ENCODE data around the gene LMNB1. TPM values are rescaled to one million over a fixed set of nuclear protein-coding genes. Genes with fewer than 3 reads are reported as not detected.
"Not testable (repeated sequence)": the region's sequence is repeated elsewhere in the genome, so short reads cannot be mapped to it uniquely, and the experiment has no call there.

Gene LMNB1
- 97.5 TPM for total RNA-seq

- DNase-seq (ENCODE audit: low read depth in 2 of 3, low spot score in 2 of 3) = peak; percentile 89 to 95 (median 94)
Measured at GRCh38 chr5:126776499-126777256, at the start of gene LMNB1. TSS of gene LMNB1 (plus strand) at chr5:126777136. CDS start at chr5:126777509, 373 bp downstream.

GRCh38 chr5:126732716-126733115 is 44.2 kb upstream of the LMNB1 start:
- no peak for DNase-seq (ENCODE audit: low read depth in 2 of 3, low spot score in 2 of 3)

GRCh38 chr5:126734573-126734972 is 42.4 kb upstream of the LMNB1 start:
- not testable (repeated sequence) for DNase-seq (ENCODE audit: low read depth in 2 of 3, low spot score in 2 of 3)

- no peak for DNase-seq (ENCODE audit: low read depth in 2 of 3, low spot score in 2 of 3)
Measured at GRCh38 chr5:126736141-126736540, 40.8 kb upstream of the LMNB1 start.

- no peak for DNase-seq (ENCODE audit: low read depth in 2 of 3, low spot score in 2 of 3)
Measured at GRCh38 chr5:126741361-126741760, 35.6 kb upstream of the LMNB1 start.

- DNase-seq (ENCODE audit: low read depth in 2 of 3, low spot score in 2 of 3) = no peak
Measured at GRCh38 chr5:126742425-126742824, 34.5 kb upstream of the LMNB1 start.

- no peak for DNase-seq (ENCODE audit: low read depth in 2 of 3, low spot score in 2 of 3)
Measured at GRCh38 chr5:126744836-126745235, 32.1 kb upstream of the LMNB1 start.

- DNase-seq (ENCODE audit: low read depth in 2 of 3, low spot score in 2 of 3) = no peak
Measured at GRCh38 chr5:126745259-126745992, 31.5 kb upstream of the LMNB1 start.

- DNase-seq (ENCODE audit: low read depth in 2 of 3, low spot score in 2 of 3) = no peak
Measured at GRCh38 chr5:126746290-126746689, 30.6 kb upstream of the LMNB1 start.

GRCh38 chr5:126752081-126752785 is 24.7 kb upstream of the LMNB1 start:
- peak in 1 of 3 donors; percentile 40 for DNase-seq (ENCODE audit: low read depth in 2 of 3, low spot score in 2 of 3)

GRCh38 chr5:126753227-126753626 is 23.7 kb upstream of the LMNB1 start:
- DNase-seq (ENCODE audit: low read depth in 2 of 3, low spot score in 2 of 3) = no peak

- no peak for DNase-seq (ENCODE audit: low read depth in 2 of 3, low spot score in 2 of 3)
Measured at GRCh38 chr5:126754609-126755008, 22.3 kb upstream of the LMNB1 start.

GRCh38 chr5:126755593-126755992 is 21.3 kb upstream of the LMNB1 start:
- no peak for DNase-seq (ENCODE audit: low read depth in 2 of 3, low spot score in 2 of 3)

- no peak for DNase-seq (ENCODE audit: low read depth in 2 of 3, low spot score in 2 of 3)
Measured at GRCh38 chr5:126757713-126758357, 19.1 kb upstream of the LMNB1 start.

GRCh38 chr5:126763371-126763770 is 13.6 kb upstream of the LMNB1 start:
- DNase-seq (ENCODE audit: low read depth in 2 of 3, low spot score in 2 of 3) = no peak

GRCh38 chr5:126769703-126770102 is 7.2 kb upstream of the LMNB1 start:
- DNase-seq (ENCODE audit: low read depth in 2 of 3, low spot score in 2 of 3) = no peak

- not testable (repeated sequence) for DNase-seq (ENCODE audit: low read depth in 2 of 3, low spot score in 2 of 3)
Measured at GRCh38 chr5:126773536-126773935, 3.4 kb upstream of the LMNB1 start.

GRCh38 chr5:126774595-126774994 is 2.3 kb upstream of the LMNB1 start:
- DNase-seq (ENCODE audit: low read depth in 2 of 3, low spot score in 2 of 3) = not testable (repeated sequence)

- peak; percentile 51 to 69 (median 69) for DNase-seq (ENCODE audit: low read depth in 2 of 3, low spot score in 2 of 3)
Measured at GRCh38 chr5:126777257-126777974, 480 bp downstream of the LMNB1 start.

- peak; percentile 80 to 97 (median 93) for DNase-seq (ENCODE audit: low read depth in 2 of 3, low spot score in 2 of 3)
Measured at GRCh38 chr5:126777975-126778674, 1.2 kb downstream of the LMNB1 start.
